Upper lobe of right lung (tissue), 1 donor: Measurements from ENCODE around the gene MCAM. TPM values are rescaled to one million over a fixed set of nuclear protein-coding genes. Genes with fewer than 3 reads are reported as not detected.

ENCODE experiments used
- ATAC-seq: fragments of 200-7000 bp; cut with Tn5 transposase; one replicate; pipeline ENCODE4 v1.9.1; 2020; ENCODE audit warnings: mild to moderate bottlenecking, moderate library complexity
- DNase-seq: peaks from one replicate; pipeline ENCODE4 v3.0.0-alpha.2; 2020
- H3K27ac ChIP-seq: fragments of 200-600 bp; one replicate; pipeline ENCODE4 v1.8.0; 2022
- H3K27me3 ChIP-seq: fragments of 200-600 bp; one replicate; pipeline ENCODE4 v1.8.0; 2022; ENCODE audit warnings: mild to moderate bottlenecking
- H3K36me3 ChIP-seq: fragments of 200-600 bp; one replicate; pipeline ENCODE4 v1.8.0; 2022
- H3K4me1 ChIP-seq: fragments of 200-600 bp; one replicate; pipeline ENCODE4 v1.8.0; 2022
- H3K4me3 ChIP-seq: fragments of 200-600 bp; one replicate; pipeline ENCODE4 v1.8.0; 2022; ENCODE audit warnings: mild to moderate bottlenecking
- H3K9me3 ChIP-seq: fragments of 200-600 bp; one replicate; pipeline ENCODE4 v1.8.0; 2022
- intact Hi-C: fragments of 100-400 bp; cut with DNase I; formaldehyde crosslinking; loops from one replicate; pipeline ENCODE4 v1.11.0; 2022
- long read RNA-seq: library from polyadenylated mRNA; unstranded; transcript quantifications from one replicate; pipeline ENCODE4 v2.0.0, GENCODE V29; 2021
- total RNA-seq: library from RNA; stranded (reverse); fragmentation: NEBNext Ultra II Directional; extraction: Animal tissue kit (Norgen Biotek cat#: 25700); gene quantifications from one replicate; pipeline ENCODE4 v1.2.1, GENCODE V29; 2021
- TF ChIP-seq, protein P1 (sequence below): fragments of 200-600 bp; IDR thresholded peaks from one replicate; pipeline ENCODE4 v1.8.0; 2022; ENCODE audit warnings: antibody characterized with exemption
- donor health status: DM: no; HTN: yes; CAD: no; lungs with severe emphysema.

The MCAM gene, protein sequence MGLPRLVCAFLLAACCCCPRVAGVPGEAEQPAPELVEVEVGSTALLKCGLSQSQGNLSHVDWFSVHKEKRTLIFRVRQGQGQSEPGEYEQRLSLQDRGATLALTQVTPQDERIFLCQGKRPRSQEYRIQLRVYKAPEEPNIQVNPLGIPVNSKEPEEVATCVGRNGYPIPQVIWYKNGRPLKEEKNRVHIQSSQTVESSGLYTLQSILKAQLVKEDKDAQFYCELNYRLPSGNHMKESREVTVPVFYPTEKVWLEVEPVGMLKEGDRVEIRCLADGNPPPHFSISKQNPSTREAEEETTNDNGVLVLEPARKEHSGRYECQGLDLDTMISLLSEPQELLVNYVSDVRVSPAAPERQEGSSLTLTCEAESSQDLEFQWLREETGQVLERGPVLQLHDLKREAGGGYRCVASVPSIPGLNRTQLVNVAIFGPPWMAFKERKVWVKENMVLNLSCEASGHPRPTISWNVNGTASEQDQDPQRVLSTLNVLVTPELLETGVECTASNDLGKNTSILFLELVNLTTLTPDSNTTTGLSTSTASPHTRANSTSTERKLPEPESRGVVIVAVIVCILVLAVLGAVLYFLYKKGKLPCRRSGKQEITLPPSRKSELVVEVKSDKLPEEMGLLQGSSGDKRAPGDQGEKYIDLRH
- 134 TPM for total RNA-seq
- long read RNA-seq, transcript MCAM-201 (16 exons, 3,313 nt) = major isoform, 96 of 190 reads
- long read RNA-seq, partial matches to known transcripts = 51 of 190 reads
- long read RNA-seq, other reads (novel, unspliced or antisense) = 41 of 190 reads

DNA sequence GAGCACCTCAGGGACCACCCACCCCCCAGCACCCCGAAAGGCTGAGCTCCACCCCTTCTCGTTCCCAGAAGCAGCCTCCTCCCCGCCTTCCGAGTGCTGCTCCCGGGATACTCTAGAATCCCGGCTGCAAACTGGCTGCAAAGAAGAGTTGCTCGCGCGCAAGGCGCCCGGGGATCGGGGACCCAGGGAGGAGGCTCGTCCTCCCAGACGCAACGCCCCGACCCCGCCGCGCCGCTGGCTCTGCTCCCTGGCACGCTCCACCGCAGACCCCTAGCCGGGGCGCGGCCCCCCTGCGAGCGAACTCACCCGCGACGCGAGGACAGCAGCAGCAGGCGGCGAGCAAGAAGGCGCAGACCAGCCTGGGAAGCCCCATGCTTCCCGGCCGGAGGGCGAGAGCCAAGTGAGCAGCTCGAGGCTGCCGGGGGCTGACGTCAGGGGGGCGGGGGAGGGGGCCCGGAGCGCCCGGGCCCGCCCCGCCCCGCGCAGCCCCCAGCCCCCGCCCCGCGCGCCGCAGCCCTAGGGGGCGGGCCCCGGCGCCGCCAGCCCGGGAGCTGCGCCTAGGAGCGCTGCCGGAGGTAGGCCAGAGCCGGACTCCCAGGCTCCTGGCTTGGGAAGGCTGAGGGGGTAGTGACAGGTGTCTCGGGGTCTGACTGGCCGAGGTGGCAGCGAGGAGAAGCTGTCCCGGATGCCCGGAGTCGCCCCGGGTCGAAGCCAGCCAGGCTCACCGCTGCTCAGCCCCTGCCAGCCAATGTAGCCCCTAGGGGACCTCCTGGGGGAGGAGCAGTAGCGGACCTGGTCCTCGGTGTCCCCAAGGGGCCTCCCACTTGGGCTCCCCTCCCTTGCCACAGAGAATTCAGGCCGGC is at the start of gene MCAM:
Gene MCAM (minus strand): TSS at position 402 of the 863 bp plus-strand sequence. CDS start 29 bp downstream, at position 373.
- Histone ChIP-seq H3K27me3 (peaks cover 26% of the 10 kb centered on the region), H3K4me3 (peak within 1 kb of the TSS; percentile 57), H3K4me1 (peaks cover 33% of the 10 kb centered on the region), H3K36me3 (no peaks in the 10 kb centered on the region), H3K27ac (peak within 1 kb of the TSS; percentile 87), H3K9me3 (no peaks in the 10 kb centered on the region)
- TF ChIP-seq, protein P1, sequence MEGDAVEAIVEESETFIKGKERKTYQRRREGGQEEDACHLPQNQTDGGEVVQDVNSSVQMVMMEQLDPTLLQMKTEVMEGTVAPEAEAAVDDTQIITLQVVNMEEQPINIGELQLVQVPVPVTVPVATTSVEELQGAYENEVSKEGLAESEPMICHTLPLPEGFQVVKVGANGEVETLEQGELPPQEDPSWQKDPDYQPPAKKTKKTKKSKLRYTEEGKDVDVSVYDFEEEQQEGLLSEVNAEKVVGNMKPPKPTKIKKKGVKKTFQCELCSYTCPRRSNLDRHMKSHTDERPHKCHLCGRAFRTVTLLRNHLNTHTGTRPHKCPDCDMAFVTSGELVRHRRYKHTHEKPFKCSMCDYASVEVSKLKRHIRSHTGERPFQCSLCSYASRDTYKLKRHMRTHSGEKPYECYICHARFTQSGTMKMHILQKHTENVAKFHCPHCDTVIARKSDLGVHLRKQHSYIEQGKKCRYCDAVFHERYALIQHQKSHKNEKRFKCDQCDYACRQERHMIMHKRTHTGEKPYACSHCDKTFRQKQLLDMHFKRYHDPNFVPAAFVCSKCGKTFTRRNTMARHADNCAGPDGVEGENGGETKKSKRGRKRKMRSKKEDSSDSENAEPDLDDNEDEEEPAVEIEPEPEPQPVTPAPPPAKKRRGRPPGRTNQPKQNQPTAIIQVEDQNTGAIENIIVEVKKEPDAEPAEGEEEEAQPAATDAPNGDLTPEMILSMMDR = no peak
- intact Hi-C loops = loop anchor here (10.0 kb wide), 1 partner anchor 112 kb away; the partner anchor contains the start of gene CBL
- DNase-seq (no peak), ATAC-seq (peak; percentile 3)

DNA sequence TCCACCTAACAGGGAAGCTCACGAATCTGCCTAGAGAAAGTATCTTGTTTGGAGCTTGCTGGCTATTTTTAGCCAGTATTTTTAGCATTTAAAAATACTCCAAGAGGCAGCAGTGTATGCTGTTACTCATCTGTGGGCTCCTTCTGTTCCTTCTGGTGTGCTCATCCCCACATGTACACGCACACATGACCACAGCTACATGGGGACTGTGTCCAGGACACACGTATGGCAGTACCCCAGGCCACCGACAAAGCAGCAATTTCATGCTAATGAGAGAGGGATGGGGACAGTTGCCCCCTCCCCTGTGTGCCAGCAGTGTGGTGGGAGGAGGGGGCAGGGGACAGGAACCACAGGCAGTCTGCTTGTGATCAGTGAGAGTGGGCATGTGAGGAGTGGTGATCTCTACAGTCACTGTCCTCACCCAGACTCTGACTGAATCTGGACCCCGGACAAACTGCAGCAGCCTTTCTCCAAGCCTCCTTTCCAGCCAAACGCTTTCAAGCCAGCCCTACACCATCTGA is 48.2 kb upstream of the MCAM start:
- Histone ChIP-seq H3K4me3 (no peak overlapping the region), H3K27ac (no peak overlapping the region)

DNA sequence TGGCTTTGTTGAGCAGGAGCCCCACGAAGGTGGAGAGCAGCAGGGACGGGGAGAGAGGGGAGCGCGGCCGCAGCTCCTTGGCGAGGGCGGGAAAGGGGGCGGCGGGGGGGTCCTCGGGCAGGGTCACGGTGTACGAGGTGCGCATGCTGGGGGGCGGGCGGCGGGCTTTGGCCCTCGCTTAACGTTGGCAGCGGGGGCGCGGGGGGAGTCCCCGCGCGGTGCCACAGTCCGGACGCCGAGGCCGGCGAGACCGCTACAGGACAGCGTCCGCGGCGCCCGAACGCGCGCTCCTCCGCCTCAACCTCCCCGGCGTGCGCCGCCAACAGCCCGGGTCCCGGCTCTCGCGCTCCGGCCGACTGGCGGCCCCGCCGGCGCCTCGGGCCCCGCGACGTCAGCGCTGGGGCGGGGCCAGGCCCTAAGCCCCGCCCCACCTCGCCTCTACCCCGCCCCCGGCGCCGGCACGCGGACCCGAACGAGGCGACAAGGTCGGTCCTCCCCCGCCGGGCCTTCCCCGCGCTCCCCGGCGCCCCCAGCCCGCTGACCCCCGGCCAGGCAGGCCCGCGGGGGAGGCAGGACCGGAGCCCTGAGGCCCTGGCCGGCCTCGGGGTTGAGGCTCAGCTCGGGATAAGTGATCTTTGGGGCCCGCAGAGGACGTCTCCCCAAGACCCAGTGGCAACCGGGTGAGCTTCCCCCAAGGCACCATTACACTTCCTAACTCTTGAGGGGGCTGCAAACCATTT is 47.1 kb upstream of the MCAM start:
- DNase-seq = peak; percentile 79
- Histone ChIP-seq H3K4me1 (peaks cover 41% of the 10 kb centered on the region), H3K27me3 (no peaks in the 10 kb centered on the region), H3K4me3 (peak overlapping the region; percentile 44), H3K27ac (no peak overlapping the region), H3K9me3 (no peaks in the 10 kb centered on the region), H3K36me3 (no peaks in the 10 kb centered on the region)
- peak; percentile 79 for ATAC-seq
- TF ChIP-seq, protein P1 = no peak
- intact Hi-C loops = no loop called here

More for the DNA sequence above, 48.2 kb upstream of the MCAM start:
- intact Hi-C loops = no loop called here
- TF ChIP-seq, protein P1 = no peak
- peaks cover 48% of the 10 kb centered on the region for H3K4me1 ChIP-seq
- H3K9me3 ChIP-seq = no peaks in the 10 kb centered on the region
- H3K27me3 ChIP-seq = no peaks in the 10 kb centered on the region
- DNase-seq = no peak
- no peaks in the 10 kb centered on the region for H3K36me3 ChIP-seq
- no peak for ATAC-seq

DNA sequence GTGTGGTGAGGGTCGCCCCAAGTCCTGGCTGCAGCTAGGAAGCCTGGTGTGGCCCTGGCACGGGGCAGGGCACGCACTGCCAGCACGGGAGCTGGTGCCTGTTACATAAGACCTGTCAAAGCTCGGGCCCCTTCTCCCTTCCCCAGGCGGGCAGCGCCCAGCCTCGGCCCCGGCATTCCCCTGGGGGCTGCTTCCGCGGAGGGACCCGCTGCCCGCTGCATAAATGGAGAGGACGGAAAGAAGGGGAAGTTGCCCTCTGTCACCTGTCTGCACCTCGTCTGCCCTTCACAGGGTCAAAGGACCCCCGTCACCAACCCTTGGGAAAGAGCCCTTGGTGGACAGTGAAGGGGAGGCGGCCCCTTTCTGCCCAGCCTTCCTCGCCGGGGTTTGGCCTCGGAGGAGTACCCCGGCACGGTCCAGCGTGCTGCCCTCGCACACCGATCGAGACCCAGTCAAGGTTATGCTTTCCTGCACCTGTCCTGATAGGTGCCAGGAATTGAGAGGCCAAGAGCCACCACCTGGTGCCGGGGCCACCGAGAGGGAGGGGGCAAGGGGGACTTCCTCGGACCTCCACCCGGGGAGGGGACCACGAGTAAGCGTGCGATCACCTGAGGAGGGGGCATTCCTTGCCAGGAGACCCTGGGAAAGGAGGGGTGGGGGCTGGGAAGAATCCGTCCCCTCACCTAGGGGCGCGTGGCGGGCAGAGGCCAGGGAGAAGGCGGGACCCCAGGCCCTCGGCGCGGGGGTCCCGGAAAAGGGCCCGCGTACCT is 46.3 kb upstream of the MCAM start:
- Histone ChIP-seq H3K4me1 (peaks cover 34% of the 10 kb centered on the region), H3K27ac (no peak overlapping the region), H3K4me3 (peak overlapping the region; percentile 44), H3K9me3 (no peaks in the 10 kb centered on the region), H3K36me3 (no peaks in the 10 kb centered on the region), H3K27me3 (no peaks in the 10 kb centered on the region)
- no peak for DNase-seq
- no peak for ATAC-seq
- TF ChIP-seq, protein P1 = no peak
- intact Hi-C loops = no loop called here
